ENCODE results near the gene ARHGEF2.

Gene ARHGEF2

DNA sequence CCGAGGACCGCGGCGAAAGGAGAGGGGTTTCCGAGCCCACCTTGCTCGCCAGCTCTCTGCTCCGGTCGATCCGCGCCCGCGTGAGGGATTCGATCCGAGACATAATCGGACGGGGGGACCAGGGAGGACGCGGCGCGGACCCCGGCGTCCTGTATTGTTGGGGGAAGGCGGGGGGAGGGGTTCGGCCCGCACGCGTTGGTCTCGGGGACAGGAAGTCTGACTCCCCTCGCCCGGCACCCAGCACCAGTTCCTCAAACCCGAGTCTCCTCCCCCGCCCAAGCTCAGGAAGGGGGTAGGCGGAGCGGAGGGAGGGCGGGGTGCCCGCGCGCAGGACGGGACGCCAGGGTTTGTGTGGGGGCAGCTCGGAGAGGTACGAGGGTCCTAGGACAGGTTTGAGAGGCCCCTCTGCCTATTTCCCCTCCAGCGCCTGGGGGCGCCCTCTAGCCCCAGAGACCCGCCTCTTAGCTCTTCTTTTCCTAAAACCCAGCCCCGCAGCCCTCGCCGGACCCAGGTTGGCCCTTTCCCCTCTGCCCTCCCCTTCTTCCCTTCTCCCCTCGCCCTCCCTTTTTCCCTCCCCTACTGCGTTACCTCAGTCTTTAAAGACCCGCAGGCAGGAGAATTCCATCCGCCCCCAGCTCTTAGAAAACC is at the start of gene ARHGEF2:
Gene ARHGEF2, minus strand, starts transcription at position 223 of the 648 bp plus-strand sequence. Its CDS starts 120 bp downstream, at position 103.
- peak within 1 kb of the TSS; percentile 96 for H3K4me3 ChIP-seq (ENCODE audit: low read length, poor library complexity, severe bottlenecking)
- peaks cover 76% of the 10 kb centered on the region for H3K4me1 ChIP-seq (ENCODE audit: insufficient read depth, low read length, poor library complexity, severe bottlenecking)
- peak within 1 kb of the TSS; percentile 89 for H3K4me2 ChIP-seq (ENCODE audit: low read depth, low read length, poor library complexity, severe bottlenecking)
- no peaks in the 10 kb centered on the region for H3K9me3 ChIP-seq (ENCODE audit: insufficient read depth, low read depth, low read length)
- H3K9me2 ChIP-seq (replicated peaks; ENCODE audit: low read depth, low read length), result no peaks in the 10 kb centered on the region
- H4K20me1 ChIP-seq (ENCODE audit: insufficient read depth, low read length, poor library complexity, severe bottlenecking), result peaks cover 25% of the 10 kb centered on the region
- H3K9ac ChIP-seq (ENCODE audit: low read depth, low read length, poor library complexity, severe bottlenecking), result peak within 1 kb of the TSS; percentile 99
- peaks cover 77% of the 10 kb centered on the region for H3K79me2 ChIP-seq (ENCODE audit: insufficient read depth, low read length)
- H3F3A ChIP-seq (ENCODE audit: low read depth), result peaks cover 3% of the 10 kb centered on the region; the same call in 1 of the 2 replicates
- TF ChIP-seq, protein P1, sequence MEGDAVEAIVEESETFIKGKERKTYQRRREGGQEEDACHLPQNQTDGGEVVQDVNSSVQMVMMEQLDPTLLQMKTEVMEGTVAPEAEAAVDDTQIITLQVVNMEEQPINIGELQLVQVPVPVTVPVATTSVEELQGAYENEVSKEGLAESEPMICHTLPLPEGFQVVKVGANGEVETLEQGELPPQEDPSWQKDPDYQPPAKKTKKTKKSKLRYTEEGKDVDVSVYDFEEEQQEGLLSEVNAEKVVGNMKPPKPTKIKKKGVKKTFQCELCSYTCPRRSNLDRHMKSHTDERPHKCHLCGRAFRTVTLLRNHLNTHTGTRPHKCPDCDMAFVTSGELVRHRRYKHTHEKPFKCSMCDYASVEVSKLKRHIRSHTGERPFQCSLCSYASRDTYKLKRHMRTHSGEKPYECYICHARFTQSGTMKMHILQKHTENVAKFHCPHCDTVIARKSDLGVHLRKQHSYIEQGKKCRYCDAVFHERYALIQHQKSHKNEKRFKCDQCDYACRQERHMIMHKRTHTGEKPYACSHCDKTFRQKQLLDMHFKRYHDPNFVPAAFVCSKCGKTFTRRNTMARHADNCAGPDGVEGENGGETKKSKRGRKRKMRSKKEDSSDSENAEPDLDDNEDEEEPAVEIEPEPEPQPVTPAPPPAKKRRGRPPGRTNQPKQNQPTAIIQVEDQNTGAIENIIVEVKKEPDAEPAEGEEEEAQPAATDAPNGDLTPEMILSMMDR (conservative IDR thresholded peaks at IDR 0.05; ENCODE audit: low read length), result peak; percentile 62
- TF ChIP-seq EZH2phosphoT487 (IDR thresholded peaks at IDR 0.05; ENCODE audit: borderline replicate concordance), result no peak
- H3K36me3 ChIP-seq (ENCODE audit: insufficient read depth, low read length), result no peaks in the 10 kb centered on the region; the same call in 1 of the 2 replicates
- H3K27me3 ChIP-seq (ENCODE audit: insufficient read depth, low read length, poor library complexity, severe bottlenecking), result peaks cover 13% of the 10 kb centered on the region
- H2AFZ ChIP-seq (ENCODE audit: low read length), result 0 out of 2 replicates have a peak within 1 kb of the TSS, but pooled peaks have one; percentile 57

DNA sequence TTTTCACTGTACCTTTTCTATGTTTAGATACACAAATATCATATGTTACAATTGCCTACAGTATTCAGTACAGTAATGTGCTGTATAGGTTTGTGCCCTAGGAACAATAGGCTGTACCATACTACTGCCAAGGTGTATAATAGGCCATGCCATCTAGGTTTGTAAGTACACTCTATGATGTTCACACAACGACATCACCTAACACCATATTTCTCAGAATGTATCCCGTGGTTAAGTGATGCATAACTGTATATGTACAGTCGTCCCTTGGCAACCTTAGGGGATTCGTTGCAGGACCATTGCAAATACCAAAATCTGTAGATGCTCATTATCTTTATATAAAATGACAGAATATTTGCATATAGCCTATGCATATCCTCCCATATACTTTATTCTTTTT is 48.2 kb upstream of the ARHGEF2 start:
- Histone ChIP-seq H3K4me2 (ENCODE audit: low read depth, low read length, poor library complexity, severe bottlenecking) (no peak overlapping the region), H3K79me2 (ENCODE audit: insufficient read depth, low read length) (no peaks in the 10 kb centered on the region), H3K4me1 (ENCODE audit: insufficient read depth, low read length, poor library complexity, severe bottlenecking) (no peaks in the 10 kb centered on the region), H3K27me3 (ENCODE audit: insufficient read depth, low read length, poor library complexity, severe bottlenecking) (no peaks in the 10 kb centered on the region), H3K9me3 (ENCODE audit: insufficient read depth, low read depth, low read length) (no peaks in the 10 kb centered on the region), H3K9ac (ENCODE audit: low read depth, low read length, poor library complexity, severe bottlenecking) (no peak overlapping the region), H3K36me3 (ENCODE audit: insufficient read depth, low read length) (no peaks in the 10 kb centered on the region), H3F3A (ENCODE audit: low read depth) (no peaks in the 10 kb centered on the region), H4K20me1 (ENCODE audit: insufficient read depth, low read length, poor library complexity, severe bottlenecking) (no peaks in the 10 kb centered on the region), H3K4me3 (ENCODE audit: low read length, poor library complexity, severe bottlenecking) (no peak overlapping the region), H2AFZ (ENCODE audit: low read length) (no peak overlapping the region), H3K9me2 (replicated peaks; ENCODE audit: low read depth, low read length) (no peaks in the 10 kb centered on the region)
- no peak for TF ChIP-seq EZH2phosphoT487 (IDR thresholded peaks at IDR 0.05; ENCODE audit: borderline replicate concordance)
- TF ChIP-seq, protein P1 (conservative IDR thresholded peaks at IDR 0.05; ENCODE audit: low read length), result no peak

DNA sequence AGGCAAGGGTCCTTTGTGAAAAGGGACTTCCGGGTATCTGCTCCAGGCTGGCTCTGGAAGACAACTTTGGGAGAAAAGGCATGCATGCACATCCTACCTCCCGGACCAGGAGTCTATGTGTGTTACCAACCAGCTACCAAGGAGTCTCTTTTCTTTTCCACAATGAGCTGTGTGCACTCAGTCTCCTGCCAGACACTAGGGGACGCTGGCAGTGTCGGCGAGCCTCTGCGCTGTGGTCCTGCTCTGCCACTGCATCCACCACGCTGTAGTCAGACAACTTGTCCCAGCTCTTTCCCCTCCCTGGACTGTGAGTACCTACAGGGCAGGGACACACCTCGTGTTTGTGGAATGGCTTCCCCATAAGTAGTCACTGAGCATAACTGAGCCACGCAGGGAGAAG is 47.5 kb upstream of the ARHGEF2 start:
- Histone ChIP-seq H3K9me2 (replicated peaks; ENCODE audit: low read depth, low read length) (no peaks in the 10 kb centered on the region), H2AFZ (ENCODE audit: low read length) (peak overlapping the region; percentile 60; the same call in 1 of the 2 replicates), H3K27me3 (ENCODE audit: insufficient read depth, low read length, poor library complexity, severe bottlenecking) (no peaks in the 10 kb centered on the region), H3K4me1 (ENCODE audit: insufficient read depth, low read length, poor library complexity, severe bottlenecking) (no peaks in the 10 kb centered on the region), H3K4me3 (ENCODE audit: low read length, poor library complexity, severe bottlenecking) (no peak overlapping the region), H3K36me3 (ENCODE audit: insufficient read depth, low read length) (no peaks in the 10 kb centered on the region), H3K79me2 (ENCODE audit: insufficient read depth, low read length) (no peaks in the 10 kb centered on the region), H3K9ac (ENCODE audit: low read depth, low read length, poor library complexity, severe bottlenecking) (no peak overlapping the region), H3K4me2 (ENCODE audit: low read depth, low read length, poor library complexity, severe bottlenecking) (no peak overlapping the region), H3F3A (ENCODE audit: low read depth) (no peaks in the 10 kb centered on the region), H4K20me1 (ENCODE audit: insufficient read depth, low read length, poor library complexity, severe bottlenecking) (no peaks in the 10 kb centered on the region), H3K9me3 (ENCODE audit: insufficient read depth, low read depth, low read length) (no peaks in the 10 kb centered on the region)
- TF ChIP-seq, protein P1 (conservative IDR thresholded peaks at IDR 0.05; ENCODE audit: low read length), result peak; percentile 79
- TF ChIP-seq EZH2phosphoT487 (IDR thresholded peaks at IDR 0.05; ENCODE audit: borderline replicate concordance), result no peak
